Tibial nerve (tissue), 4 donors: ENCODE results near the gene LRPPRC. TPM values are rescaled to one million over a fixed set of nuclear protein-coding genes. Genes with fewer than 3 reads are reported as not detected.

ENCODE experiments used
- DNase-seq, 2 donors: peaks; one replicate each; pipeline ENCODE4 v3.0.0-alpha.2; 2019; ENCODE audit warnings: low spot score in 2 of 2
- H3K27ac ChIP-seq, 4 donors: fragments of 200-600 bp; sonication (generic) in 3 of 4; one replicate each; pipeline ENCODE4 v1.5.1; 2017 to 2019; ENCODE audit warnings: mild to moderate bottlenecking in 1 of 4
- H3K27me3 ChIP-seq, 2 donors: fragments of 200-600 bp; sonication (generic) in 1 of 2; one replicate each; pipeline versions ENCODE4 v1.5.1 to v1.6.0; 2017 to 2019
- H3K36me3 ChIP-seq, 3 donors: fragments of 200-600 bp; sonication (generic); one replicate each; pipeline ENCODE4 v1.5.1; 2018 to 2019
- H3K4me1 ChIP-seq, 4 donors: fragments of 200-600 bp; sonication (generic) in 3 of 4; one replicate each; pipeline ENCODE4 v1.5.1; 2017 to 2019
- H3K4me3 ChIP-seq, 4 donors: fragments of 200-600 bp; sonication (generic) in 3 of 4; one replicate each; pipeline ENCODE4 v1.5.1; 2017 to 2019; ENCODE audit warnings: mild to moderate bottlenecking in 1 of 4, moderate library complexity in 1 of 4
- H3K9me3 ChIP-seq, 4 donors: fragments of 200-600 bp; sonication (generic) in 3 of 4; one replicate each; pipeline ENCODE4 v1.5.1; 2017 to 2019
- EP300 ChIP-seq, 2 donors: sonication (generic); formaldehyde crosslinking; IDR thresholded peaks; one replicate each; pipeline ENCODE4 v1.6.1; 2017; ENCODE audit warnings: antibody characterized with exemption in 2 of 2, mild to moderate bottlenecking in 1 of 2
- POLR2A ChIP-seq, 2 donors: fragments of 450-650 bp; IDR thresholded peaks; one replicate each; pipeline ENCODE4 v1.6.1; 2017; ENCODE audit warnings: antibody characterized with exemption in 2 of 2, mild to moderate bottlenecking in 2 of 2, moderate library complexity in 2 of 2
- WGBS, 2 donors: methylation state at CpG; one replicate each; pipeline ENCODE4 v1.1.5; 2018; 5-methylcytosine and 5-hydroxymethylcytosine counted together
- total RNA-seq, 4 donors: library from RNA; depleted of rRNA; stranded (reverse); fragments of >200 nt; gene quantifications; one replicate each; pipeline ENCODE4 v1.1.0, GENCODE V29; 2016
- TF ChIP-seq, protein P1 (sequence below), 5 experiments: fragments of 200-600 bp in 3 of 5; fragments of 450-650 bp in 2 of 5; sonication (generic) in 3 of 5; IDR thresholded peaks; one replicate each; pipeline ENCODE4 v1.5.1; 2016 to 2019; ENCODE audit warnings: antibody characterized with exemption in 5 of 5, mild to moderate bottlenecking in 3 of 5, moderate library complexity in 2 of 5

The LRPPRC gene
- total RNA-seq, 4 donors from 2014 or later: 42.2 to 53.4 (median 49.7) TPM

DNA sequence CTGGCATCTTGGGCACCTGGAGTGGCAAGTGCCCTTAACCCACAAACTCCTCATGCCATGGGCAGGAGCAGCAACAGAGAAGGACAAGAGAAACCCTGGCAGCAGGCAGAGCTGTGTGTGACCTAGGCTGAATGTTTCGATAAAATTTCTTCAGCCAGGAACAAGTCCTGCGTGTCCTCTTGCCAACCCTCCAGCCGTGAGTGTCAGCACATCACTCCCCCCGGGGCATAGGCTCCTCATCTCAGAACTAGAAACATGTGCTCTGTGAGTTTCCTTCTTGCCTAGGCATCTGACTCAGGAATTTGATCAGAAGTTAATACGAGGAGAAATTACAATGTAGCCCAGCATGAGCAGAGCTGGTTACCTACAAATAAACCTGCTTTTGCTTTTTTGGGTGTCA lies 154.8 kb downstream of the LRPPRC start:
- no peaks in the 10 kb centered on the region for H3K27me3 ChIP-seq
- 58 to 72% methylated on average over 5 of the region's 5 CpGs for WGBS, 2 donors
- no peak for DNase-seq
- TF ChIP-seq, protein P1, sequence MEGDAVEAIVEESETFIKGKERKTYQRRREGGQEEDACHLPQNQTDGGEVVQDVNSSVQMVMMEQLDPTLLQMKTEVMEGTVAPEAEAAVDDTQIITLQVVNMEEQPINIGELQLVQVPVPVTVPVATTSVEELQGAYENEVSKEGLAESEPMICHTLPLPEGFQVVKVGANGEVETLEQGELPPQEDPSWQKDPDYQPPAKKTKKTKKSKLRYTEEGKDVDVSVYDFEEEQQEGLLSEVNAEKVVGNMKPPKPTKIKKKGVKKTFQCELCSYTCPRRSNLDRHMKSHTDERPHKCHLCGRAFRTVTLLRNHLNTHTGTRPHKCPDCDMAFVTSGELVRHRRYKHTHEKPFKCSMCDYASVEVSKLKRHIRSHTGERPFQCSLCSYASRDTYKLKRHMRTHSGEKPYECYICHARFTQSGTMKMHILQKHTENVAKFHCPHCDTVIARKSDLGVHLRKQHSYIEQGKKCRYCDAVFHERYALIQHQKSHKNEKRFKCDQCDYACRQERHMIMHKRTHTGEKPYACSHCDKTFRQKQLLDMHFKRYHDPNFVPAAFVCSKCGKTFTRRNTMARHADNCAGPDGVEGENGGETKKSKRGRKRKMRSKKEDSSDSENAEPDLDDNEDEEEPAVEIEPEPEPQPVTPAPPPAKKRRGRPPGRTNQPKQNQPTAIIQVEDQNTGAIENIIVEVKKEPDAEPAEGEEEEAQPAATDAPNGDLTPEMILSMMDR (IDR thresholded peaks at IDR 0.05): no peak
- TF ChIP-seq EP300 (IDR thresholded peaks at IDR 0.05) (no peak), POLR2A (IDR thresholded peaks at IDR 0.05) (no peak)
- H3K36me3 ChIP-seq: no peaks in the 10 kb centered on the region
- no peak overlapping the region for H3K4me3 ChIP-seq
- no peaks in the 10 kb centered on the region for H3K4me1 ChIP-seq
- H3K9me3 ChIP-seq: no peaks in the 10 kb centered on the region
- no peak overlapping the region for H3K27ac ChIP-seq

DNA sequence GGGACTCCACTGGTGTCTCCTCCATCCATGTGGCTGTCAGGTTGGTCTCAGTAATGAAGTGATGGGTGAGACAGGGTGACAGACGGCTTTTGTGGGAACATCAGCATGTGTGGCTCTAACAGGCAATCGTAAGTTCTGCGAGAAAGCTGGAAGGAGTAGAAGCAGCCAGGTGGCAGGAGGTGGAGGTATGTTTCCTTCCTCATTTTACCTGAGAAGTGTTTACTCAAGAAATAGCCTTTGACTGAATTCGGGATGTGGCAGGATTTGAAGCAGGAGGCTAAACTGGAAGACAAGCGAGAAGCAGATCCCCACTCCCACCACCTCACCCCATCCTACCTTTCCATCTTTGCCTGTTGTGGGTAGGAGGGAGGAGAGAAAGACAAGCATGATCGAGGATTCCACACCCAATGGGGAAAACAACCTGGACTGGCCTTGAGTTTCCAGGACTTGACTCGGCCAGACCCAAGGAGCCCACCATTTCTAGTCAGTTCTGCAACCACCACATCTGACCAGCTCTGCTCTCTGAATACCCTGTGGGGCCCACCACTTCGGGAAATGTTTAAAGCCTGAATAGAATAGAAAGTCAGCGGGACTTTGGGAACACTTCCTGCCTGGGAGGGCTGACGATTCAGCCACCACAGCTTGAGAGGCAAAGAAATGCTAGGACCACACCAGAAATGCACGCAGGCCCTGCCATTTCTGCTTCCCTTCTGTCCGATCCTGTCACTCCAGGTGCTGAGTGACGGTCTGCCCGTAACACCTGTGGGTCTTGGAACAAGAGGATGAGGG lies 155.8 kb downstream of the LRPPRC start:
- Histone ChIP-seq H3K4me1 (no peaks in the 10 kb centered on the region), H3K4me3 (no peak overlapping the region), H3K27me3 (no peaks in the 10 kb centered on the region), H3K36me3 (no peaks in the 10 kb centered on the region), H3K9me3 (no peaks in the 10 kb centered on the region), H3K27ac (no peak overlapping the region)
- no peak for DNase-seq
- WGBS, 2 donors: 74 to 87% methylated on average over 14 of the region's 14 CpGs
- TF ChIP-seq EP300 (IDR thresholded peaks at IDR 0.05): no peak
- TF ChIP-seq, protein P1 (IDR thresholded peaks at IDR 0.05): no peak

DNA sequence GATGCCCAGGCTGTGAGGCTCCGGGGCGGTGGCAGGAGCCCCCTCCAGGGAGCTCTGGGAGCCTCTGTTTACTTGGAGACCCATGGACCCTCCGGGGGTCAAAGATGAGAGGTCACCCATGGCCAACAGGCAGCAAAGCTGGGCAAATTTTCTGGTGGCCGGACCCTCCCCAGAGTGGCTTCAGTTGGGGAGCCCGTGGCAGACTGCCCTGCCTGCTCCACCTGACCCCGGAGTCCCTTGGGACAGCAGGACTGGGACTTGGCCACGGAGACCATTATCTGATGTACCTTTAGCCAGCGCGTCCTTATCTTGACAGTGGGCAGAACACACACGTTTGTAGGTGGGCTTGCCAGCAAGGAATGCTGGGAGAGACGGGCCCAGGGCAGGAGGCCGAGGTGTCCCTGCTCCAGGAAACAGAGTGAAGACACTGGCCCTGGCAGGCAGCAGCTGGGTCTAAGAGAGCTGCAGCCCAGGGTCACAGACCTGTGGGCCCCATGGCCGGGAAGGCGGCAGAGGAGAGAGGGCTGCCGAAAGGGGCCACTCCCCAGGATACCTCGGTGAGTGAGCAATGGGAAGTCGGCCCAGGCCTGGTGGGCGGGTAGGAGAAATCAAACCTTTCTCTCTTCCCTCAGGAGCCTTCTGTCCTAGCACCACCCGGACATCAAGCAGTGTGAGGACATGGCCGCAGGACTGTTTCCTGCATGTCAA lies 157.1 kb downstream of the LRPPRC start, which contains the start of the genes ABCG5 and ABCG8:
TSS of gene ABCG5 (minus strand) at position 280 of the 708 bp plus-strand sequence. CDS start at position 120, 160 bp downstream.
TSS of gene ABCG8 (plus strand) at position 412 of the 708 bp plus-strand sequence. CDS start at position 495, 83 bp downstream.
- Histone ChIP-seq H3K27me3 (no peaks in the 10 kb centered on the region), H3K4me3 (no peak within 1 kb of the TSS), H3K9me3 (no peaks in the 10 kb centered on the region), H3K4me1 (no peaks in the 10 kb centered on the region), H3K27ac (no peak within 1 kb of the TSS), H3K36me3 (no peaks in the 10 kb centered on the region)
- WGBS, 2 donors: 85% methylated on average over 20 of the region's 20 CpGs
- no peak for TF ChIP-seq POLR2A (IDR thresholded peaks at IDR 0.05)
- TF ChIP-seq EP300 (IDR thresholded peaks at IDR 0.05): no peak
- TF ChIP-seq, protein P1 (IDR thresholded peaks at IDR 0.05): no peak
- DNase-seq: no peak

DNA sequence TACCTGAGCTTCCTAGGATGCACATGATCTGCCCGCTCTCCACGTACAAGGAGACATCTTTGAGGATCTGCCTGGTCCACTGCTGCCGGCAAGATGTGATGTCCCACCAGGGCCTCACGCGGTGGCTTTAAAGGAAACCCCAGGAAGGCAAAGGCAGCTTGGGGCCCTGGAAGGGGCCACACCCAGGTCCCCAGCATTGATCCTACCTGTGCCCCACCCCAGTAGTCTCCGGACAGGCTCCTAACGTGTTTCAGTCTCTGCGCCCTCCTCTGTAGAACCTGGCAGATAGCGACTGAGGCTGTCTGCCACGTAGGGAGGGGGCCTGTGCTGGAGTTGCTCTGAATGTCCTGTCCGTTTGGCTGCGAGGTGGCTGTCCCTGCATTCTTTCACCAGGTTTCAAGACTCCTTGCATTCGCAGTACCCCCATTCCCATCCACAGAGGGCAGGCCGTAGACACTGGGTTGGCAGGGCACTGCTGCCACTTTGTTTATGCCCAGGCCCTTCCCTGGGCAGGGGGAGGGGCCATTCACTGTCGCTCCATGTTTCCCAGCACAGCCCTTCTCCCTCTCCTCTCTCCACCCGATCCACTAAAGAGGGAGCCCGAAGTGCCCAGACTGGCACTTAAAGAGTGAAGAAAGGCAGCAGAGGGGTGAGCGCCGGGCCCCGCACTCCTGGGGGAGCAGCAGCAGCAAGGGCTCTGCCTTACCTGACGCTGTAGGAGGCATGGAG lies 157.8 kb downstream of the LRPPRC start:
- no peak for DNase-seq
- Histone ChIP-seq H3K27me3 (no peaks in the 10 kb centered on the region), H3K27ac (no peak overlapping the region), H3K4me3 (no peak overlapping the region), H3K36me3 (no peaks in the 10 kb centered on the region), H3K9me3 (no peaks in the 10 kb centered on the region), H3K4me1 (no peaks in the 10 kb centered on the region)
- WGBS, 2 donors: 89 to 90% methylated on average over 21 of the region's 21 CpGs
- TF ChIP-seq POLR2A (IDR thresholded peaks at IDR 0.05): no peak
- TF ChIP-seq, protein P1 (IDR thresholded peaks at IDR 0.05): no peak
- no peak for TF ChIP-seq EP300 (IDR thresholded peaks at IDR 0.05)
